ENCODE results near the gene SCNN1B.
"Not testable (repeated sequence)": the region's sequence is repeated elsewhere in the genome, so short reads cannot be mapped to it uniquely, and the experiment has no call there.

SCNN1B gene

DNA sequence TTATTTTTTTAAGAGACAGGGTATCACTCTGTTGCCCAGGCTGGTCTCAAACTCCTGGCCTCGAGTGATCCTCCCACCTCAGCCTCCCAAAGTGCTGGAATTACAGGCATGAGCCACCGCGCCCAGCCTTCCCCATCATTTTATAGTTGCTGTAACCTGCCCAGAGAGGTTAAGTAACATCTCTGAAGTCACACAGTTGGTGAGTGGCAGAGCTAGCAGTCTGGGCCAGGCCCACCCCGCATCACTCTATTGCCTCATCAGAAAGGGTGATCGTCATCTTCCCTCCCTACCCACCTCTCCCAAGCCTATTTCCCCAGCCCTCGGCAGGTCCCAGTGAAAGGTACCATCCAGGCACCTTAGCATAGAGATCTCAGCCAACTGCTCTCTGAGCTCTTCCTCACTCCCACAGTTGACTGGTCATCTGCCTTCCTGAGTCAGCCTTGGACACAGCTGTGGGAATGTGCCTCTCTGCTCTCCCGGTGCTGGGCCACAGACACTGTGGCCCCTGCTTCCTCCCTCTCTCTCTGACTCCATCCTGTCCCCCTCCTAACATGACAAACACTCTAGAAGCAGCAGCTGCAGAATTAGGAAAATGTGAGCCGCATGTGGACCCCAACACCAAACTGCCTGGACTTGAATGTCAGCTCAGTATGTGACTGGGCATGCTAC lies 57.1 kb downstream of the SCNN1B start:
- no peak overlapping the region for H3K27ac ChIP-seq
- TF ChIP-seq, protein P1, sequence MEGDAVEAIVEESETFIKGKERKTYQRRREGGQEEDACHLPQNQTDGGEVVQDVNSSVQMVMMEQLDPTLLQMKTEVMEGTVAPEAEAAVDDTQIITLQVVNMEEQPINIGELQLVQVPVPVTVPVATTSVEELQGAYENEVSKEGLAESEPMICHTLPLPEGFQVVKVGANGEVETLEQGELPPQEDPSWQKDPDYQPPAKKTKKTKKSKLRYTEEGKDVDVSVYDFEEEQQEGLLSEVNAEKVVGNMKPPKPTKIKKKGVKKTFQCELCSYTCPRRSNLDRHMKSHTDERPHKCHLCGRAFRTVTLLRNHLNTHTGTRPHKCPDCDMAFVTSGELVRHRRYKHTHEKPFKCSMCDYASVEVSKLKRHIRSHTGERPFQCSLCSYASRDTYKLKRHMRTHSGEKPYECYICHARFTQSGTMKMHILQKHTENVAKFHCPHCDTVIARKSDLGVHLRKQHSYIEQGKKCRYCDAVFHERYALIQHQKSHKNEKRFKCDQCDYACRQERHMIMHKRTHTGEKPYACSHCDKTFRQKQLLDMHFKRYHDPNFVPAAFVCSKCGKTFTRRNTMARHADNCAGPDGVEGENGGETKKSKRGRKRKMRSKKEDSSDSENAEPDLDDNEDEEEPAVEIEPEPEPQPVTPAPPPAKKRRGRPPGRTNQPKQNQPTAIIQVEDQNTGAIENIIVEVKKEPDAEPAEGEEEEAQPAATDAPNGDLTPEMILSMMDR (conservative IDR thresholded peaks at IDR 0.05), result no peak

DNA sequence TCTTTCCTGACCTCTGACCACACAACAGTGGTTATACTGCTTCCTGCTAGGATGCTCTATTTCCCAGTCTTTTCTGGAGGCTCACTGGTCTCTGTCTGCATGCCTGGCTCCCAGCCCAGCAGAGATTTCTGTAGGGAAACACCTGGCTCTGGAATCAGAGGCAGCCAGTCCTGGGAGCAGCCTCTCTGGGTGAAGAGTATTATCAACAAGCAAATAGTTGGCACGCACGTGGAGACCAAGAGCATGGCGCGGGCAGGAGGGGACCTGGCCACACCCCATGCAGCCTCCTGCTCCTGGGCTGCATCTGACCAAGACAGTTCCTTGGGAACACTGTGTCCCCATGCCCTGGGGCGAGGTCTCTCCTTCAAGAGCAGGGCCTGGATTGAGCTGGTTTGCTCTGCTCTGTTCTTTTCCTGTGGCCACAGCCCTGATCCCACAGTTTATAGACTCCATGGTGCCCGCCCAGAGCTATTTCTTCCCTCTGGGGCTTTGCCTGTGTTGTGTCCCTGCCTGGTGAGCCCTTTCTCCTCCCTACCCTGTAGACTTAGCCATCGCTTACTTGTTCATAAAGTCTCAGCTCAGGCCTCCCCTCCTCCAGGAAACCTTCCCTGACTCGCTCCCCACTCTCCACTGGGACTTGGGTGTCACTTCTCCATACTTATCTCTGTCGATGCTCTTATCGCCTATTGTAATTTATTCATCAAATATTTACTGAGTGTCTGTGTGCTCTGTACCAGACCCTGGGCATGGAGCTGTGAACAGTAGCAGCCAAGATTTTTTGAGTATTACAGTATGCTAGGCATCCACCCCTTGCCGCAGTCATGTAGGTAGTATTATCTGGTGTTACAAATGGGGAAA lies 60.6 kb downstream of the SCNN1B start:
- peak overlapping the region; percentile 57 for H3K27ac ChIP-seq

DNA sequence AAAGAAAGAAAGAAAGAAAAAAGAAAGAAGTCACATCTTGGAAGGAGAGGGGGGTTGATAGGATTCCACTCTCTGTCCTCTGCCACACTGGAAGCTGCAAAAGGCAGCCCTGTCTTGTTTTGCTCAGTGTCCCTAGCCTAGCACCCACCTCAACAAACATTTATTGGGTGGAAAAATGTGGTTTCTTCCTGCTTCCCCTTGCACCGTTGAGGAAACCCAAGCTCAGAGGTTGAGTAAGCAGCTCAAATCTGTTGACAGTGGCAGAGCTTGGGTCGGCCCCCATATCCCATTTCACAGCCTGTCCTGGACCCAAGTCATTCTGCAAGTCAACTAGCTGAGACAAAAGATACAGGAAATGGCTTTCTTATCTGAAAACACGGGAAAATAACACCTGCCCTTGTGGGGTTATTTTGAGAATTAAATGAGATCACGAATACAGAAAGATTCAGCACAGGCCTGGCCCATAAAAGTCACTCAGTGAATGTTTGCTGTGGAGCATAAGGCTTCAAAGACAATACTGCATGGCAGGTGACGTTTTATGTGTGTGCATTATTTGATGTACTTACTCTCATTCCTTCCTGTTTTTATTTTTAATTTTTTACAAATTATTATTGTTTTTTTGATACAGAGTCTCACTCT lies 63.6 kb downstream of the SCNN1B start:
- TF ChIP-seq, protein P1 (conservative IDR thresholded peaks at IDR 0.05), result no peak
- no peak overlapping the region for H3K27ac ChIP-seq

More for the DNA sequence above, 60.6 kb downstream of the SCNN1B start:
- TF ChIP-seq, protein P1 (conservative IDR thresholded peaks at IDR 0.05), result no peak

DNA sequence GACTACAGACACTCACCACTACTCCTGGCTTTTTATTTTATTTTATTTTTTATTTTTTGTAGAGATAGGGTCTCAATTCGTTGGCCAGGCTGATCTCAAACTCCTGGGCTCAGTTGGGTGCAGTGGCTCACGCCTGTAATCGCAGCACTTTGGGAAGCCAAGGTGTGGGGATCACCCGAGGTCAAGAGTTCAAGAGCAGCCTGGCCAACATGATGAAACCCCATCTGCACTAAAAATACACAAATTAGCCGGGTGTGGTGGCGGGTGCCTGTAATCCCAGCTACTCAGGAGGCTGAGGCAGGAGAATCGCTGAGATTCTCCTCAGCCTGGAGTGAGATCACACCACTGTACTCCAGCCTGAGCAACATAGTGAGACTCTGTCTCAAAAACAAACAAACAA lies 64.2 kb downstream of the SCNN1B start:
- not testable (repeated sequence) for H3K27ac ChIP-seq

DNA sequence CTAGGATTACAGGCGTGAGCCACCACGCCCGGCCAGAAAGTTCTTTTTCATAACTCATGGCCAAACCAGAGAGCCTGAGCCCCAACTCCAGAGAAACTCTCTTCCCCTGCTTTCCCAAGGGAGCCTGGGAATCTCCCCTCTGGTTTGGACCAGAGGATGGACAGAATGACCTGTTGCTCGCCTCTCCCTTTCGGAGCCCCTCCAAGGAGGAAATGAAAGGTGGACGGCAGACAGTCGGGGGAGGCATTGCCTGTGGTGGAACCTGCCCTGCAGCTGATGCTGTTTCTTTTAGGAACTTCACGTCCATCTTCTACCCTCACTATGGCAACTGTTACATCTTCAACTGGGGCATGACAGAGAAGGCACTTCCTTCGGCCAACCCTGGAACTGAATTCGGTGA lies 65.5 kb downstream of the SCNN1B start:
- TF ChIP-seq, protein P1 (conservative IDR thresholded peaks at IDR 0.05), result no peak
- no peak overlapping the region for H3K27ac ChIP-seq

DNA sequence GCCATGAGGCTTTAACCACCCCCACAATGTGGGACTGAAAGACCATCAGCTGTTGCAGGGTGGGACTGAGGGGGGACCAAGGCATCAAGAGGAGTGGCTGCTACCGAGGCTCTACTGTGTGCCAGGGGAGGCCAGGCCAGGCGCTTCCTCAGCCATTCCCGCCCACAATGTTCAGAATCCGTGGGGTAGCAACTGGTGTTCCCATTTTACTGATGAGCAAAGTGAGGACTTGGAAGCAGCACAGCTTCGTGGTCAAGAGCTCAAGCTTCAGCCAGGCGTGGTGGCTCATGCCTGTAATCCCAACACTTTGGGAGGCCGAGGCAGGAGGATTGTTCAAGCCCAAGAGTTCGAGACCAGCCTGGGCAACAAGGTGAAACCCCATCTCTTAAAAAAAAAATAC lies 65.9 kb downstream of the SCNN1B start:
- TF ChIP-seq, protein P1 (conservative IDR thresholded peaks at IDR 0.05), result no peak
- no peak overlapping the region for H3K27ac ChIP-seq

DNA sequence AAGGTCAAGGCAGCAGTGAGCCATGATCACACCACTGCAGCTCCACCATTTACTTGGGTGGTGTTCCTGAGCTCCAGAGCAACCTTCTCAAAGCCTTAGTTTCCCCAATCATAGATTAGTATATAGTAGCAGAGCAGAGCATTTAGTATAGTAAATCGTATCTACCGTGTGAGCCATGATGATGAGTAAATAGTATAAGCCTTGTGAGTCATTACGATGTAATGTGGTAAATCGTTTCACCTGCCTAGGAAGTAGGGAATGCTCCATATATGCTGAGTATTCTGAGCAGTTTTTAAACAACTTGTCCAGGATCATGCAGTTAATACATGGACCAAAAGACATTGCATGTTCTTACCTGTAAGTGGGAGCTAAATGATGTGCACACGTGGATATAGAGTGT lies 66.4 kb downstream of the SCNN1B start:
- TF ChIP-seq, protein P1 (conservative IDR thresholded peaks at IDR 0.05), result no peak
- no peak overlapping the region for H3K27ac ChIP-seq
